ENCODE results near the gene KHK.

KHK gene

GRCh38 chr2:27081984-27082772, 4.4 kb upstream of the KHK start:
- no peak overlapping the region for H3K4me3 ChIP-seq (replicated peaks; ENCODE audit: low read depth, low read length)
- DNase-seq (ENCODE audit: extremely low read depth, low read depth) = no peak
- no peak for TF ChIP-seq CTCF (IDR thresholded peaks at IDR 0.05; ENCODE audit: low read depth, low read length, missing control alignments)

GRCh38 chr2:27082773-27083409, 3.7 kb upstream of the KHK start:
- no peak overlapping the region for H3K4me3 ChIP-seq (replicated peaks; ENCODE audit: low read depth, low read length)
- TF ChIP-seq CTCF (IDR thresholded peaks at IDR 0.05; ENCODE audit: low read depth, low read length, missing control alignments) = no peak
- no peak for DNase-seq (ENCODE audit: extremely low read depth, low read depth)

GRCh38 chr2:27083410-27084296, 2.9 kb upstream of the KHK start:
- TF ChIP-seq CTCF (IDR thresholded peaks at IDR 0.05; ENCODE audit: low read depth, low read length, missing control alignments) = no peak
- no peak for DNase-seq (ENCODE audit: extremely low read depth, low read depth)
- H3K4me3 ChIP-seq (replicated peaks; ENCODE audit: low read depth, low read length) = no peak overlapping the region

GRCh38 chr2:27084297-27085061, 2.1 kb upstream of the KHK start:
- no peak for DNase-seq (ENCODE audit: extremely low read depth, low read depth)
- TF ChIP-seq CTCF (IDR thresholded peaks at IDR 0.05; ENCODE audit: low read depth, low read length, missing control alignments) = no peak
- H3K4me3 ChIP-seq (replicated peaks; ENCODE audit: low read depth, low read length) = no peak overlapping the region

- no peak for TF ChIP-seq CTCF (IDR thresholded peaks at IDR 0.05; ENCODE audit: low read depth, low read length, missing control alignments)
- peak overlapping the region; percentile 39 for H3K4me3 ChIP-seq (replicated peaks; ENCODE audit: low read depth, low read length)
These were observed 1.4 kb upstream of the KHK start for GRCh38 chr2:27085062-27085672.

GRCh38 chr2:27085673-27086089, 891 bp upstream of the KHK start:
- no peak for DNase-seq (ENCODE audit: extremely low read depth, low read depth)
- TF ChIP-seq CTCF (IDR thresholded peaks at IDR 0.05; ENCODE audit: low read depth, low read length, missing control alignments) = peak; percentile 40
- peak overlapping the region; percentile 39 for H3K4me3 ChIP-seq (replicated peaks; ENCODE audit: low read depth, low read length)

More at GRCh38 chr2:27085062-27085672, 1.4 kb upstream of the KHK start:
- no peak for DNase-seq (ENCODE audit: extremely low read depth, low read depth)
